K562 (cell line): Measurements from ENCODE around the gene C16orf92. TPM values are rescaled to one million over a fixed set of nuclear protein-coding genes. Genes with fewer than 3 reads are reported as not detected.
A peak's percentile ranks its signal among the peaks of the same experiment; 100 is the strongest.

ENCODE experiments used
- CBX3 ChIP-seq, 2 experiments: IDR thresholded peaks; 1 replicate in 1 of 2; 2 replicates in 1 of 2; pipeline ENCODE4 v1.6.1; 2012; ENCODE audit warnings: inconsistent platforms in 2 of 2, low read length in 2 of 2, borderline replicate concordance in 1 of 2, control low read depth in 1 of 2
- CHD4 ChIP-seq: fragments of 200-600 bp; sonication (generic); IDR thresholded peaks from 3 replicates; pipeline ENCODE4 v1.6.1; 2012; ENCODE audit warnings: low read depth, mild to moderate bottlenecking, mixed read lengths, low read length, inconsistent platforms; ENCODE audit not compliant: insufficient read depth, insufficient replicate concordance, poor library complexity, severe bottlenecking
- DEAF1 ChIP-seq: fragments of 450-650 bp; formaldehyde crosslinking; IDR thresholded peaks from 2 replicates; pipeline ENCODE4 v1.4.0; 2020; ENCODE audit warnings: mild to moderate bottlenecking, moderate library complexity
- GATA2 ChIP-seq: sonication (generic); formaldehyde crosslinking; IDR thresholded peaks from 2 replicates; pipeline ENCODE4 v1.4.0; 2020; ENCODE audit warnings: mild to moderate bottlenecking, missing genetic modification reagents
- HNRNPUL1 ChIP-seq: fragments of 200-400 bp; formaldehyde crosslinking; IDR thresholded peaks from 2 replicates; pipeline ENCODE4 v1.6.1; 2017; ENCODE audit warnings: low read length
- MAFG ChIP-seq: fragments of 450-650 bp; conservative IDR thresholded peaks from 2 replicates; pipeline ENCODE4 v1.6.1; 2016; ENCODE audit warnings: missing genetic modification characterization, missing compliant biosample characterization
- MAZ ChIP-seq, 2 experiments: fragments of 450-650 bp in 1 of 2; sonication (generic) in 1 of 2; formaldehyde crosslinking; IDR thresholded peaks in 1 of 2; conservative IDR thresholded peaks in 1 of 2; 2 replicates each; pipeline versions ENCODE4 v1.4.0 to v1.5.0; 2020; ENCODE audit warnings: mild to moderate bottlenecking in 1 of 2, missing genetic modification reagents in 1 of 2
- MCM3 ChIP-seq: fragments of 450-650 bp; IDR thresholded peaks from 2 replicates; pipeline ENCODE4 v1.6.1; 2016
- MCM7 ChIP-seq, 2 experiments: fragments of 450-650 bp; IDR thresholded peaks; 2 replicates each; pipeline ENCODE4 v1.6.1; 2016 to 2018
- MTF1 ChIP-seq: fragments of 250-450 bp; sonication (Bioruptor Pico); IDR thresholded peaks from 2 replicates; pipeline ENCODE4 v1.9.0; 2021; ENCODE audit warnings: moderate library complexity, mild to moderate bottlenecking, inconsistent platforms, borderline replicate concordance
- RB1 ChIP-seq: fragments of 450-650 bp; IDR thresholded peaks from 2 replicates; pipeline ENCODE4 v1.6.1; 2017; ENCODE audit warnings: low read depth, mild to moderate bottlenecking
- TAF15 ChIP-seq: fragments of 200-400 bp; formaldehyde crosslinking; IDR thresholded peaks from 2 replicates; pipeline ENCODE4 v1.6.1; 2017; ENCODE audit warnings: mild to moderate bottlenecking, low read depth, low read length, moderate library complexity
- TBL1XR1 ChIP-seq, 2 experiments: IDR thresholded peaks; 2 replicates each; pipeline ENCODE4 v1.6.1; 2012; ENCODE audit warnings: improper control_type of control experiment in 2 of 2, low read length in 2 of 2, mild to moderate bottlenecking in 1 of 2
- ZNF253 ChIP-seq: fragments of 250-450 bp; sonication (Bioruptor Pico); conservative IDR thresholded peaks from 2 replicates; pipeline ENCODE4 v1.6.1; 2021; ENCODE audit warnings: mild to moderate bottlenecking
- ZNF79 ChIP-seq: fragments of 250-450 bp; sonication (Bioruptor Pico); IDR thresholded peaks from 2 replicates; pipeline ENCODE4 v1.4.0; 2020; ENCODE audit warnings: low read depth, mild to moderate bottlenecking, moderate library complexity
- polyA plus RNA-seq, 8 experiments: library from polyadenylated mRNA; depleted of rRNA in 4 of 8; stranded (reverse) in 5 of 8; unstranded in 3 of 8; fragments of >200 nt; fragmentation: Nextera tagmentation in 2 of 8; fragmentation: Illumina TruSeq in 1 of 8; extraction: Ambion mirVana in 2 of 8; extraction: Trizol in 1 of 8; gene quantifications; 2 replicates each; pipeline versions ENCODE4 v1.2.1 to v1.2.3, GENCODE V29; 2011 to 2014; ENCODE audit warnings: inconsistent platforms in 1 of 8, missing spikeins in 1 of 8
- total RNA-seq, 7 experiments: library from RNA; depleted of rRNA in 6 of 7; stranded (reverse); fragments of >200 nt in 6 of 7; fragmentation: Illumina TruSeq in 2 of 7; extraction: Trizol in 2 of 7; gene quantifications; 2 replicates each; pipeline versions ENCODE4 v1.2.1 to v1.2.3, GENCODE V29; 2011 to 2021; ENCODE audit warnings: low replicate concordance in 1 of 7
- TF ChIP-seq, protein P1 (sequence below): fragments of 450-650 bp; IDR thresholded peaks from 2 replicates; pipeline ENCODE4 v1.6.1; 2016; ENCODE audit warnings: low read depth
- TF ChIP-seq, protein P2 (sequence below): sonication (generic); formaldehyde crosslinking; IDR thresholded peaks from 2 replicates; pipeline ENCODE4 v1.8.0; 2022; ENCODE audit warnings: mild to moderate bottlenecking, missing genetic modification reagents

Gene C16orf92
- total and polyA plus RNA-seq, 9 of the 15 experiments (the other 6 are each of a cell fraction or from before 2014, with no cell fraction given) = not detected

DNA sequence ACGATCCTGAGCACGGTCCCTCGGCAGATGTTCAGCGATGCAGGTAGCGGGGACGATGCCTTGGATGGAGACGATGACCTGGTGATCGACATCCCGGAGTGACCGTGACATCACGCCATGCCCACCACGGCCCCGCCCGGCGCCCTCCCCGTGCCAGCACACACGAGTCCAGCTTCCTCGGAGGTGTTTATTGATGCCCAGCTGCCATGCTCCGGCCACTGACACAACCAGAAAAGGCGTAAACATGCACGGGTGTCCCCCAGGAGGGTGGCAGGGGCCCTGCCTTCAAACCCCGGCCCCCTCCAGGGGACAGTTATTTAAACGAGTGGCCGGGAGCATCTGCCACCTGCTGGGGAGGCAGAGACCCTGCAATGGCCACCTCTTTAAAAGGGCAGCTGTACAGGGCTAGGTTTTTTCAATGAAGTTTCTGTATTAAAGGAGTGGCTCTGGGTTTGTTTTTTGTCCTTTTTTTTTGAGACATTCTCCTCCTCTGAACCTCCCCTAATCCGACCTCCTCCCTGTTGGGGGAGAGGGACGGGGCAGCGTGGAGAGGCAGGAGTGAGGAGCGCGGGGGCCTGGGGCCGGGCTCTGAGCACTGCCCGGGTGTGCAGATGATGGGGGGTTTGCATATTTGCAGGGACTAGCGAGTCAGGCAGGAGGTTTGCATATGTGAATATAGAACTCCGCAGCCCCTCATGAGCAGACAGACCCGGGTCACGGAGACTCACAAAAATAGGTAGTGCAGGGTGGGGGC is 17.5 kb upstream of the C16orf92 start (continued):
- no peak for TF ChIP-seq CBX3 (IDR thresholded peaks at IDR 0.05; ENCODE audit: borderline replicate concordance in 1 of 2, low read length in 2 of 2)
- no peak for TF ChIP-seq MCM7 (IDR thresholded peaks at IDR 0.05)
- no peak for TF ChIP-seq ZNF79 (CRISPR knock-in tag)
- no peak for TF ChIP-seq TBL1XR1 (IDR thresholded peaks at IDR 0.05; ENCODE audit: low read length in 2 of 2)
- TF ChIP-seq GATA2 (CRISPR knock-in tag) = no peak
- TF ChIP-seq, protein P1, sequence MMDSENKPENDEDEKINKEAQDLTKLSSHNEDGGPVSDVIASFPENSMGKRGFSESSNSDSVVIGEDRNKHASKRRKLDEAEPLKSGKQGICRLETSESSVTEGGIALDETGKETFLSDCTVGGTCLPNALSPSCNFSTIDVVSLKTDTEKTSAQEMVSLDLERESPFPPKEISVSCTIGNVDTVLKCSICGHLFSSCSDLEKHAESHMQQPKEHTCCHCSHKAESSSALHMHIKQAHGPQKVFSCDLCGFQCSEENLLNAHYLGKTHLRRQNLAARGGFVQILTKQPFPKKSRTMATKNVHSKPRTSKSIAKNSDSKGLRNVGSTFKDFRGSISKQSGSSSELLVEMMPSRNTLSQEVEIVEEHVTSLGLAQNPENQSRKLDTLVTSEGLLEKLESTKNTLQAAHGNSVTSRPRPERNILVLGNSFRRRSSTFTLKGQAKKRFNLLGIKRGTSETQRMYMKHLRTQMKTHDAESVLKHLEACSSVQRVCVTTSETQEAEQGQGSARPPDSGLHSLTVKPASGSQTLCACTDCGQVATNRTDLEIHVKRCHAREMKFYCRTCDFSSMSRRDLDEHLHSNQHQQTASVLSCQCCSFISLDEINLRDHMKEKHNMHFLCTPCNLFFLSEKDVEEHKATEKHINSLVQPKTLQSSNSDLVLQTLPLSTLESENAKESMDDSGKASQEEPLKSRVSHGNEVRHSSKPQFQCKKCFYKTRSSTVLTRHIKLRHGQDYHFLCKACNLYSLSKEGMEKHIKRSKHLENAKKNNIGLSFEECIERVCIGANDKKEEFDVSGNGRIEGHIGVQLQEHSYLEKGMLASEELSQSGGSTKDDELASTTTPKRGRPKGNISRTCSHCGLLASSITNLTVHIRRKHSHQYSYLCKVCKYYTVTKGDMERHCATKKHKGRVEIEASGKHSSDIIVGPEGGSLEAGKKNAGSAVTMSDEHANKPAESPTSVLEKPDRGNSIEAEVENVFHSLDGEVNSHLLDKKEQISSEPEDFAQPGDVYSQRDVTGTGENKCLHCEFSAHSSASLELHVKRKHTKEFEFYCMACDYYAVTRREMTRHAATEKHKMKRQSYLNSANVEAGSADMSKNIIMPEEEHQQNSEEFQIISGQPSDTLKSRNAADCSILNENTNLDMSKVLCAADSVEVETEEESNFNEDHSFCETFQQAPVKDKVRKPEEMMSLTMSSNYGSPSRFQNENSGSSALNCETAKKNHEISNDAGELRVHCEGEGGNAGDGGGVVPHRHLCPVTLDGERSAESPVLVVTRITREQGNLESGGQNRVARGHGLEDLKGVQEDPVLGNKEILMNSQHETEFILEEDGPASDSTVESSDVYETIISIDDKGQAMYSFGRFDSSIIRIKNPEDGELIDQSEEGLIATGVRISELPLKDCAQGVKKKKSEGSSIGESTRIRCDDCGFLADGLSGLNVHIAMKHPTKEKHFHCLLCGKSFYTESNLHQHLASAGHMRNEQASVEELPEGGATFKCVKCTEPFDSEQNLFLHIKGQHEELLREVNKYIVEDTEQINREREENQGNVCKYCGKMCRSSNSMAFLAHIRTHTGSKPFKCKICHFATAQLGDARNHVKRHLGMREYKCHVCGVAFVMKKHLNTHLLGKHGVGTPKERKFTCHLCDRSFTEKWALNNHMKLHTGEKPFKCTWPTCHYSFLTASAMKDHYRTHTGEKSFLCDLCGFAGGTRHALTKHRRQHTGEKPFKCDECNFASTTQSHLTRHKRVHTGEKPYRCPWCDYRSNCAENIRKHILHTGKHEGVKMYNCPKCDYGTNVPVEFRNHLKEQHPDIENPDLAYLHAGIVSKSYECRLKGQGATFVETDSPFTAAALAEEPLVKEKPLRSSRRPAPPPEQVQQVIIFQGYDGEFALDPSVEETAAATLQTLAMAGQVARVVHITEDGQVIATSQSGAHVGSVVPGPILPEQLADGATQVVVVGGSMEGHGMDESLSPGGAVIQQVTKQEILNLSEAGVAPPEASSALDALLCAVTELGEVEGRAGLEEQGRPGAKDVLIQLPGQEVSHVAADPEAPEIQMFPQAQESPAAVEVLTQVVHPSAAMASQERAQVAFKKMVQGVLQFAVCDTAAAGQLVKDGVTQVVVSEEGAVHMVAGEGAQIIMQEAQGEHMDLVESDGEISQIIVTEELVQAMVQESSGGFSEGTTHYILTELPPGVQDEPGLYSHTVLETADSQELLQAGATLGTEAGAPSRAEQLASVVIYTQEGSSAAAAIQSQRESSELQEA = no peak
- no peak for TF ChIP-seq HNRNPUL1
- TF ChIP-seq, protein P2, sequence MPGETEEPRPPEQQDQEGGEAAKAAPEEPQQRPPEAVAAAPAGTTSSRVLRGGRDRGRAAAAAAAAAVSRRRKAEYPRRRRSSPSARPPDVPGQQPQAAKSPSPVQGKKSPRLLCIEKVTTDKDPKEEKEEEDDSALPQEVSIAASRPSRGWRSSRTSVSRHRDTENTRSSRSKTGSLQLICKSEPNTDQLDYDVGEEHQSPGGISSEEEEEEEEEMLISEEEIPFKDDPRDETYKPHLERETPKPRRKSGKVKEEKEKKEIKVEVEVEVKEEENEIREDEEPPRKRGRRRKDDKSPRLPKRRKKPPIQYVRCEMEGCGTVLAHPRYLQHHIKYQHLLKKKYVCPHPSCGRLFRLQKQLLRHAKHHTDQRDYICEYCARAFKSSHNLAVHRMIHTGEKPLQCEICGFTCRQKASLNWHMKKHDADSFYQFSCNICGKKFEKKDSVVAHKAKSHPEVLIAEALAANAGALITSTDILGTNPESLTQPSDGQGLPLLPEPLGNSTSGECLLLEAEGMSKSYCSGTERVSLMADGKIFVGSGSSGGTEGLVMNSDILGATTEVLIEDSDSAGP = no peak
- TF ChIP-seq MCM3 = no peak
- TF ChIP-seq DEAF1 = 0 out of 2 replicates have a peak, but pooled peaks have one; percentile 40
- 0 out of 2 replicates have a peak, but pooled peaks have one; percentile 25 for TF ChIP-seq RB1
- TF ChIP-seq MAZ (CRISPR knock-in tag; conservative IDR thresholded peaks at IDR 0.05 in 1 of 2, IDR thresholded peaks at IDR 0.05 in 1 of 2) = peak; percentile 35 to 69; a peak in 1 of 4 replicates
- TF ChIP-seq MTF1 = no peak
- no peak for TF ChIP-seq ZNF253 (CRISPR knock-in tag)
- no peak for TF ChIP-seq CHD4
- TF ChIP-seq TAF15 = no peak
- no peak for TF ChIP-seq MAFG (tag)
